Measurements from ENCODE around the gene TMED3.

DNA sequence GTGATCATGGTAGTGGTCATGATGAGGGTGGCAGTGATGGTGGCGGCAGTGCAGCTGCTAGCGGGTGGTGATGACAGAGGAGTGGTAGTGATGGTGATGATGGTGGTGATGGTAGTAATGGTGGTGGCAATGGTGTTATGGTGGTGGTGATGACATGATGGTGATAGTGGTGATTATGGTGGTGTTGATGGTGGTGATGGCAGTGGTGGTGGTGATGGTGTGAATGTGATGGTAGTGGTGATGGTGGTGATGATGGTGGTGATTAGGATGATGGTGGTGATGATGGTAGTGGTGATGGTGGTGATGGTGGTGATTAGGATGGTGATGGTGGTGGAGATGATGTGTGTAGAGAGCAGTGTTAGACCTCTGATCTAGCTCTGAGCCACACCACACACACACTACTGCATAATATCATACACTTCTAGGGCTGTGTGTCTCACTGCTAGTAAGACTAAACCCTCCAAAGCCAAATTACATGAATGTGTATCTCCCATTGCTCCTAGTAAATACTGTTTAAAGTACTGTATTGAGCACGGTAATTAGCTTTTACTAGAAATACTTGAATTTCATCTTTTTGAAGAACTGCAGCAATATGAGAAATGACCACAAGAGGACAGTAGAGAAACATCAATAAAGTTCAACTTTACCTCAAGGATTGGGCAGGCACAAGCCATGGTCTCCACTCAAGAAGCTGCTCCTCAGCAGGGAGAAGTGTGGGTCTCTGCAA, 28.8 kb downstream of the TMED3 start:
- TF ChIP-seq, protein P1, sequence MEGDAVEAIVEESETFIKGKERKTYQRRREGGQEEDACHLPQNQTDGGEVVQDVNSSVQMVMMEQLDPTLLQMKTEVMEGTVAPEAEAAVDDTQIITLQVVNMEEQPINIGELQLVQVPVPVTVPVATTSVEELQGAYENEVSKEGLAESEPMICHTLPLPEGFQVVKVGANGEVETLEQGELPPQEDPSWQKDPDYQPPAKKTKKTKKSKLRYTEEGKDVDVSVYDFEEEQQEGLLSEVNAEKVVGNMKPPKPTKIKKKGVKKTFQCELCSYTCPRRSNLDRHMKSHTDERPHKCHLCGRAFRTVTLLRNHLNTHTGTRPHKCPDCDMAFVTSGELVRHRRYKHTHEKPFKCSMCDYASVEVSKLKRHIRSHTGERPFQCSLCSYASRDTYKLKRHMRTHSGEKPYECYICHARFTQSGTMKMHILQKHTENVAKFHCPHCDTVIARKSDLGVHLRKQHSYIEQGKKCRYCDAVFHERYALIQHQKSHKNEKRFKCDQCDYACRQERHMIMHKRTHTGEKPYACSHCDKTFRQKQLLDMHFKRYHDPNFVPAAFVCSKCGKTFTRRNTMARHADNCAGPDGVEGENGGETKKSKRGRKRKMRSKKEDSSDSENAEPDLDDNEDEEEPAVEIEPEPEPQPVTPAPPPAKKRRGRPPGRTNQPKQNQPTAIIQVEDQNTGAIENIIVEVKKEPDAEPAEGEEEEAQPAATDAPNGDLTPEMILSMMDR (IDR thresholded peaks at IDR 0.05 in 2 of 3, conservative IDR thresholded peaks at IDR 0.05 in 1 of 3; ENCODE audit: borderline replicate concordance in 1 of 3, insufficient read depth in 1 of 3, low read depth in 2 of 3, low read length in 2 of 3) = peak; percentile 67 to 96 (median 76); a peak in 5 of 6 replicates
- TF ChIP-seq EZH2 (IDR thresholded peaks at IDR 0.05) (no peak), FOSL1 (IDR thresholded peaks at IDR 0.05; ENCODE audit: low read depth) (no peak), EZH2phosphoT487 (IDR thresholded peaks at IDR 0.05; ENCODE audit: borderline replicate concordance) (no peak), JUND (IDR thresholded peaks at IDR 0.05) (no peak), POLR2A (IDR thresholded peaks at IDR 0.05; ENCODE audit: borderline replicate concordance, extremely low read depth, insufficient read depth, insufficient read length) (no peak), POLR2AphosphoS5 (IDR thresholded peaks at IDR 0.05; ENCODE audit: low read depth, low read length) (no peak), ZNF274 (IDR thresholded peaks at IDR 0.05; ENCODE audit: low read depth, low read length) (no peak), SIN3A (IDR thresholded peaks at IDR 0.05; ENCODE audit: low read depth) (no peak), SP1 (IDR thresholded peaks at IDR 0.05; ENCODE audit: low read depth) (no peak)
- TF ChIP-seq, protein P2, sequence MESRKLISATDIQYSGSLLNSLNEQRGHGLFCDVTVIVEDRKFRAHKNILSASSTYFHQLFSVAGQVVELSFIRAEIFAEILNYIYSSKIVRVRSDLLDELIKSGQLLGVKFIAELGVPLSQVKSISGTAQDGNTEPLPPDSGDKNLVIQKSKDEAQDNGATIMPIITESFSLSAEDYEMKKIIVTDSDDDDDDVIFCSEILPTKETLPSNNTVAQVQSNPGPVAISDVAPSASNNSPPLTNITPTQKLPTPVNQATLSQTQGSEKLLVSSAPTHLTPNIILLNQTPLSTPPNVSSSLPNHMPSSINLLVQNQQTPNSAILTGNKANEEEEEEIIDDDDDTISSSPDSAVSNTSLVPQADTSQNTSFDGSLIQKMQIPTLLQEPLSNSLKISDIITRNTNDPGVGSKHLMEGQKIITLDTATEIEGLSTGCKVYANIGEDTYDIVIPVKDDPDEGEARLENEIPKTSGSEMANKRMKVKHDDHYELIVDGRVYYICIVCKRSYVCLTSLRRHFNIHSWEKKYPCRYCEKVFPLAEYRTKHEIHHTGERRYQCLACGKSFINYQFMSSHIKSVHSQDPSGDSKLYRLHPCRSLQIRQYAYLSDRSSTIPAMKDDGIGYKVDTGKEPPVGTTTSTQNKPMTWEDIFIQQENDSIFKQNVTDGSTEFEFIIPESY (IDR thresholded peaks at IDR 0.05; ENCODE audit: extremely low read depth, insufficient replicate concordance, low read length) = no peak
